Central memory CD8-positive, alpha-beta T cell (primary cell): ENCODE data around the gene MAPK9.

ENCODE experiments used
- ATAC-seq: fragments of 150-1000 bp; cut with Tn5 transposase; replicated peaks from 2 replicates; pipeline ENCODE4 v1.10.0; 2022; ENCODE audit warnings: mild to moderate bottlenecking, moderate FRiP score, moderate number of reproducible peaks; ENCODE audit not compliant: poor library complexity, severe bottlenecking; ENCODE audit errors: extremely low read depth
- DNase-seq, 2 donors: peaks; one replicate each; pipeline ENCODE4 v3.0.0; 2021; ENCODE audit warnings: low spot score in 2 of 2
- H3K27ac Mint-ChIP-seq: one replicate; pipeline ENCODE4 v1.8.0; 2022; ENCODE audit warnings: low read depth, mild to moderate bottlenecking, moderate library complexity, mixed read lengths
- H3K27me3 Mint-ChIP-seq: one replicate; pipeline ENCODE4 v1.8.0; 2022; ENCODE audit warnings: mixed read lengths
- H3K36me3 Mint-ChIP-seq: one replicate; pipeline ENCODE4 v1.8.0; 2022; ENCODE audit warnings: mild to moderate bottlenecking, moderate library complexity, mixed read lengths; ENCODE audit not compliant: insufficient read depth
- H3K4me1 Mint-ChIP-seq: one replicate; pipeline ENCODE4 v1.8.0; 2022; ENCODE audit warnings: mixed read lengths
- H3K4me3 Mint-ChIP-seq: one replicate; pipeline ENCODE4 v1.8.0; 2022; ENCODE audit warnings: mild to moderate bottlenecking, moderate library complexity, mixed read lengths
- H3K9me3 Mint-ChIP-seq: one replicate; pipeline ENCODE4 v1.8.0; 2022; ENCODE audit warnings: mixed read lengths

MAPK9 gene

DNA sequence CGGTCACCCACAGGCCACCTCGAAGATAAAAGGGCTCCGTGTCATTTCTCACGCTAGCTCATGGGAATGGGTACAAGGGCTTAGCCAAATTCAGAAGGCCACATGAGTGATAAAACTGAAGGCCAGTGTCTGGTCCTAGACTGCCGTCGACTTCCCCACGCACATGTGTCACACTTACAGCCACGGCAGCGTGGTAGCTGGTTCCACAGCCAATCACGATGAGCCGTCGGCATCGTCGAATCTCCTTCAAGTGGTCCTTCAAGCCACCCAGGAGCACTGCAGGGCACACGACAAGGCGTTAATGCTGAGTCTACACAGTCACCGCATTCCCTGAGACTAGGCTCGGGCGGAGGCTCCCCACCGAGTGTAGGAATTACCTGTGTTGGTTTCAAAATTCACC is 24.7 kb upstream of the MAPK9 start:
- Mint-ChIP-seq H3K27me3 (peaks cover 13% of the 10 kb centered on the region), H3K9me3 (no peaks in the 10 kb centered on the region), H3K4me3 (no peak overlapping the region), H3K4me1 (no peaks in the 10 kb centered on the region), H3K36me3 (peaks cover 4% of the 10 kb centered on the region), H3K27ac (no peak overlapping the region)
- DNase-seq (no peak), ATAC-seq (no peak)

DNA sequence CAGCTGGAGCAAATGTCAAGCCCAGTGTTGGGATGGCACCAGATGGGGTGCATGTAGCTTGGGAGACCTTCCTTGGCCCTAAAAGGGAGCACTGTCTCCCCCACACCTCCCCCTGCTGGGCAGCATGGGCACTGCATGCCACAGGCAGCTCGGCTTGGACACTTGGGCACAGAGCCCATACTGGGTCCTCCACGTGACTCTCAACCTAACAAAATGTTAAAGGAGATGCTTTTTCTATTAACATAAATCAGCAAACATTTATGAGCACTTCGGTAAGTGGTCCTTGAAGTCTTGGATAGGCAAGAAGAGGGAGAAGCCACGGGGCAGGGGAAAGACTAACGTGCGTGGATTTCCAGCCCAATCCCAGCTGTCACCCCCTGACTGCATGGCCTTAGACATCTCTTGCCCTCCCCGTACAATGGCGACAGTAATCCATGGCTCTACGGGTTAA is 23.9 kb upstream of the MAPK9 start:
- Mint-ChIP-seq H3K36me3 (peaks cover 4% of the 10 kb centered on the region), H3K27me3 (peaks cover 13% of the 10 kb centered on the region), H3K4me3 (no peak overlapping the region), H3K27ac (no peak overlapping the region), H3K4me1 (no peaks in the 10 kb centered on the region), H3K9me3 (no peaks in the 10 kb centered on the region)
- DNase-seq (peak; percentile 62 to 74), ATAC-seq (peak; percentile 67)

GRCh38 chr5:180313677-180314505 is 22.0 kb upstream of the MAPK9 start:
- Mint-ChIP-seq H3K9me3 (no peaks in the 10 kb centered on the region), H3K27ac (no peak overlapping the region), H3K4me3 (no peak overlapping the region), H3K36me3 (peaks cover 4% of the 10 kb centered on the region), H3K4me1 (no peaks in the 10 kb centered on the region), H3K27me3 (peaks cover 6% of the 10 kb centered on the region)
- no peak for ATAC-seq
- peak in 1 of 2 donors; percentile 28 for DNase-seq

DNA sequence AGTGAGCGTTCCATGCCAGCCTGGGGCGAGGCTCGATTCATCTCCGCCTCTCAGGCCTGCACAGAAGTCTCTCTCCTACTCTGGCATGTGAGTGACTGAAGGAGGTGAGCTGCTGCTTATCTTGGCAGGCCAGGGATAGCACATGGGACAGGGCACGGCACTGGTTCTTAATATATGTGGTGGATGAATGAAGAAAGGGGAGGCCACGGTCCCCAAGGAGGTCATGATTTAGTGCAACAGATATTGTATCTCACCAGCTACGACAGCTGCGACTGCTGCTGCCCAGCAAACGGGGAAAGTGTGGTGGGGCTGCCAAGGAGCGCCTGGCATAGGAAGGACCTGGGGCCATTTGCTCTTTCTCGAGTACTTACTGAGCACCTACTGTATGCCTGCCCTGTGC is 19.3 kb upstream of the MAPK9 start:
- Mint-ChIP-seq H3K36me3 (no peaks in the 10 kb centered on the region), H3K4me1 (no peaks in the 10 kb centered on the region), H3K27me3 (no peaks in the 10 kb centered on the region), H3K9me3 (no peaks in the 10 kb centered on the region), H3K4me3 (no peak overlapping the region), H3K27ac (no peak overlapping the region)
- DNase-seq (no peak), ATAC-seq (no peak)

DNA sequence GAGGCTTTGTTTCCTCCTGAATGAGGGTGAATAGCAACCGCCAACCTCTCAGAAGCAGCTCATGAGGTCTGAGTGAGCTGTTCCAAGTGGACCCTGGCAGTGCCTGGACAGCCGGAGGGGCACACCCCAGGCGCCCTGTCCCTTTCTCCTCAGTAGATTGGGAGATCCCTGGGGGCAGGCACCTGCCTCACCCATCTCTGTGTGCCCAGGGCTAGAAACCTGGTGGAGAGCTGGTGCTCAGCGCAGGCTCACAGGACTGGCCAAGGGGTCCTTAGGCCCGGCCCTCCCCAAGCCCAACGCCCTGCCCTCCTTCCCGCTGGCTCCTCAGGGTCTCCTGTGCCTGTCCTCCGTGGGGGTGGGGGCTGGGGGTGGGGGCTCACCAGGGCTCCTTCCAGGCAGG is 14.9 kb upstream of the MAPK9 start:
- Mint-ChIP-seq H3K4me1 (no peaks in the 10 kb centered on the region), H3K27ac (no peak overlapping the region), H3K27me3 (peaks cover 17% of the 10 kb centered on the region), H3K36me3 (no peaks in the 10 kb centered on the region), H3K9me3 (no peaks in the 10 kb centered on the region), H3K4me3 (no peak overlapping the region)
- no peak for ATAC-seq
- DNase-seq: no peak

- ATAC-seq (no peak), DNase-seq (no peak)
- H3K27ac Mint-ChIP-seq: no peak overlapping the region
- peaks cover 31% of the 10 kb centered on the region for H3K27me3 Mint-ChIP-seq
- H3K9me3 Mint-ChIP-seq: no peaks in the 10 kb centered on the region
- H3K4me3 Mint-ChIP-seq: no peak overlapping the region
- no peaks in the 10 kb centered on the region for H3K36me3 Mint-ChIP-seq
- H3K4me1 Mint-ChIP-seq: no peaks in the 10 kb centered on the region
Observed at GRCh38 chr5:180305481-180305880, 13.6 kb upstream of the MAPK9 start.

DNA sequence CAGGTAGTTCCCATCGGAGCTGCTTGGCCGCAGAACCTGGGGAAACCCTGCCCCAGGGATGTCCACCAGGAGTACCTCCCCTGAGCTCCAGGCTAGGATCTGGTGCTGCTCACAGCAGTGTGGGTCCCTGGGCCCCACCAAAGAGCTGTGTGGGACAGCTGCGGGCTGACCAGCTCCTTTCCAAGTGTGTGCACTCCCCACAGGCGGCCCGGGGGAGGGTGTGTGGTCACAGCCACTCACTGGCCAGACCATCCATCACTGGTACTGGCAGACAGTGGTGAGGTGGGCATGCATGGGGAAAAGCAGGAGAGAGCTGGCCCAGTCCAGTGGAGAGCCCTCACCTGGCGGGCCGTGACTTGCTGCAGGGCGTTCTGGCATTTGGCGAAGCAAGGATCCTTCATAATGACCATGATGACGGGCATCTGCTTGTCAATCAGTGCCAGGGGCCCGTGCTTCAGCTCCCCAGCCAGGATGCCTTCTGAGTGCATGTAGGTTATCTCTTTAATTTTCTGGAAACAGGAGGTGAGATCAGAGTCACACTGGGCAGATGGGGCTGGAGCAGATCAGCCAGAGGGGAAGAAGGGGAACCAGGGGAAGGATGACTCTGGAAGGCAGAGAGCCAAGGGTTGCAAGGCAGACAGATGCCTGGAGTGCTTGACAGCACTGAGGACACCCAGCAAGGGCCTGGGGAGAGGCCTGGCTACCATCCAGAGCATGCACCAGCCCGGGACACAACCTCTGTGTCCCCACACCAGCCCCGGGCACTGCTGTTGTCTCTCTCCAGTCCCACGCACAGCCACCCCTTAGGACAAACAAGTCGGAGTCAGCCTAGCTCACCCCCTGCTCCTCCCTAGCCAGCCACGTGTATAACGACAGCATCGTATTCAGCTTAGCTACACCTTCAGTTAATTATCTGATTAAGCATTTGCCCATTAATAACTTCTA is 12.8 kb upstream of the MAPK9 start:
- Mint-ChIP-seq H3K27me3 (peaks cover 32% of the 10 kb centered on the region), H3K4me1 (no peaks in the 10 kb centered on the region), H3K9me3 (no peaks in the 10 kb centered on the region), H3K36me3 (no peaks in the 10 kb centered on the region), H3K4me3 (no peak overlapping the region), H3K27ac (no peak overlapping the region)
- DNase-seq: no peak
- no peak for ATAC-seq

DNA sequence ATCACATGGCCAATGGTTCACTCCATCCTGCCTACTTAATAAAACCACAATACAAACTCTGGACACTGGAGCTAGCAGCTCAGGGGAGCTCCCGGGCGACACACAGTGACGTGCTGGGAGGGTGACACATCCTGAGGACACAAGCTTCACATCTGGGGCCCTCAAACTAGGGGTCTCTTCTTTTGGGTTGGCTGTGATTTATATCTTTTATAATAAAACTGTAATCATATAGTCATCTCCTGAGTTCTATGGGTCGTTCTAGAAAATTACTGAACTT is 12.1 kb upstream of the MAPK9 start:
- Mint-ChIP-seq H3K4me3 (no peak overlapping the region), H3K4me1 (no peaks in the 10 kb centered on the region), H3K9me3 (no peaks in the 10 kb centered on the region), H3K36me3 (no peaks in the 10 kb centered on the region), H3K27ac (no peak overlapping the region), H3K27me3 (peaks cover 39% of the 10 kb centered on the region)
- no peak for ATAC-seq
- DNase-seq: no peak

DNA sequence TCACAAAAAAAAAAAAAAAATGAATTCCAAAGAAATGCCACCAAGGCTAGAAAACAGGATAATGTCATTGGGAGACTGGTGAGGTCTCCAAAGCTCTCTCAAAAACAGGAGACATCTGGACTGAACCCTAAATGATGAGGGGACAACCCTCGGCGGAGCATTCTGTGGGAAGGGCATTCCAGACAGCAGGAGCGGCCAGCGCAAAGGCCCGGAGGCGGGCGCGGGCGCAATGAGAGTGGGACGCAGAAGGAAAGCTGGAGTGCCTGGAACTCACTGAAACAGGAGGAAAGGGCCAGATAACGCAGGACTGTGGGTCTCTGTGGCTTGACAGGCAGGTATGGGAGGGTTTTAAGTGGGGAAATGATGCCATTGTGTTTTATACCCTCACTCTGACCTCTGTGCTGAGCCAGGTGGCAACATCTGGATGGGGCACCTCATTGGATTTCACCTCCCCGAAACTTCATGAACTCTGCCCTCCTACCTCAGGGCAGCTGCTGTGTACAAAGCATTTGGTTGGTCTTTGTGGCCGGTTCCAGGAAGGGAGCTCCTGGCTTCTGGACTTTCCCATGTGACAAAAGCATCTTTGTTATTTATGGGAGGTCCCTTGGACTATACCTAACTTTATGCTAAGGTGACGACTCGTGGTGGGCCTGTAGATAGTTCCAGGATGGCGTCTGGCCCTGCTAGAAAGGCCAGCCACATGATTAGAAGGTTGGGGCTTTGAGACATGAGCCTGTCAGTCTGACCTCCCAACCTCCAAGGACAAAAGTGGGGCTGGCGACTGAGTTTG is 11.5 kb upstream of the MAPK9 start:
- no peaks in the 10 kb centered on the region for H3K36me3 Mint-ChIP-seq
- no peak overlapping the region for H3K27ac Mint-ChIP-seq
- ATAC-seq (no peak), DNase-seq (no peak)
- H3K4me1 Mint-ChIP-seq: no peaks in the 10 kb centered on the region
- H3K27me3 Mint-ChIP-seq: peaks cover 39% of the 10 kb centered on the region
- no peaks in the 10 kb centered on the region for H3K9me3 Mint-ChIP-seq
- H3K4me3 Mint-ChIP-seq: no peak overlapping the region

- no peak overlapping the region for H3K4me3 Mint-ChIP-seq
- peaks cover 39% of the 10 kb centered on the region for H3K27me3 Mint-ChIP-seq
- ATAC-seq: no peak
Observed at GRCh38 chr5:180302256-180302655, 10.4 kb upstream of the MAPK9 start.

GRCh38 chr5:180301253-180301652 is 9.4 kb upstream of the MAPK9 start:
- H3K4me1 Mint-ChIP-seq: peaks cover 7% of the 10 kb centered on the region
- no peak for DNase-seq
- peaks cover 39% of the 10 kb centered on the region for H3K27me3 Mint-ChIP-seq
- no peak overlapping the region for H3K27ac Mint-ChIP-seq
- no peak overlapping the region for H3K4me3 Mint-ChIP-seq
- H3K9me3 Mint-ChIP-seq: no peaks in the 10 kb centered on the region
- ATAC-seq: no peak
- H3K36me3 Mint-ChIP-seq: no peaks in the 10 kb centered on the region

More at GRCh38 chr5:180302256-180302655, 10.4 kb upstream of the MAPK9 start:
- H3K27ac Mint-ChIP-seq: no peak overlapping the region
- no peak for DNase-seq
- H3K9me3 Mint-ChIP-seq: no peaks in the 10 kb centered on the region
- H3K36me3 Mint-ChIP-seq: no peaks in the 10 kb centered on the region
- no peaks in the 10 kb centered on the region for H3K4me1 Mint-ChIP-seq

DNA sequence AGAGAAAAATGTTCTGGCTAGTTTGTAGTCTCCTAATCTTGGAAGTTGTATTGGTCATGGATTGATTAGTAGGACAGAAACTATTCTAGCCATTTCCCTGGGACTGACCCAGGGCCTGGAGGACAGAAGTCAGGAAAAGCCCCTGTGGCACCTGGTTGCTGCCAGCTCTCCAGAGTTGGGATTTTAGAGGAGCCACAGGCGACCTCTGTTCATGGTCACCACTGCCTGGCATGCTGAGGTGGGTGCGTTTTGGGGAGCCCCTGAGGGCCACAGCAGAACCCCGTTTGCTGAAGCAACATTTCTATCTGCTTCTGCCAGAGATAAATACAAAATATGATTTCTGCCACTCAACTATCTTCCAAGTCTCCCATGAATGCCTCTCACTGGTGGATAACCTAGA is 7.6 kb upstream of the MAPK9 start:
- no peak overlapping the region for H3K4me3 Mint-ChIP-seq
- ATAC-seq (no peak), DNase-seq (no peak)
- no peaks in the 10 kb centered on the region for H3K9me3 Mint-ChIP-seq
- no peak overlapping the region for H3K27ac Mint-ChIP-seq
- H3K4me1 Mint-ChIP-seq: peaks cover 7% of the 10 kb centered on the region
- H3K36me3 Mint-ChIP-seq: peaks cover 1% of the 10 kb centered on the region
- peaks cover 25% of the 10 kb centered on the region for H3K27me3 Mint-ChIP-seq
